ENCODE measurements around the gene CARF. TPM values are rescaled to one million over a fixed set of nuclear protein-coding genes. Genes with fewer than 3 reads are reported as not detected.

The CARF gene
- total and polyA plus RNA-seq, 2 donors (not counting 3 experiments of a cell fraction or from before 2014, with no cell fraction given): 1.0 to 3.7 TPM

GRCh38 chr2:202933958-202934357 lies 21.9 kb downstream of the CARF start:
- Histone ChIP-seq H3K4me3 (replicated peaks in 1 of 3; ENCODE audit: insufficient read depth in 1 of 3, low read depth in 1 of 3, low read length in 3 of 3) (no peak overlapping the region), H3K36me3 (ENCODE audit: control insufficient read depth in 2 of 2, extremely low read depth in 1 of 2, insufficient read depth in 2 of 2, low read length in 2 of 2) (no peaks in the 10 kb centered on the region), H2AFZ (ENCODE audit: low read depth, low read length) (no peak overlapping the region), H3K79me2 (ENCODE audit: control insufficient read depth, insufficient read depth, low read length) (no peaks in the 10 kb centered on the region), H3K4me1 (ENCODE audit: control insufficient read depth, extremely low read depth, insufficient read depth, low read length) (no peaks in the 10 kb centered on the region), H3K27me3 (ENCODE audit: control insufficient read depth in 2 of 2, insufficient read depth in 2 of 2, low read length in 2 of 2) (no peaks in the 10 kb centered on the region), H3K9ac (replicated peaks; ENCODE audit: extremely low read depth, insufficient read depth, low read length) (no peak overlapping the region), H3K4me2 (ENCODE audit: insufficient read depth, low read length) (no peak overlapping the region), H4K20me1 (replicated peaks; ENCODE audit: control insufficient read depth, extremely low read depth, insufficient read depth, low read length) (no peaks in the 10 kb centered on the region), H3K9me1 (replicated peaks; ENCODE audit: control insufficient read depth, extremely low read depth, insufficient read depth, low read length) (no peaks in the 10 kb centered on the region), H3K27ac (ENCODE audit: insufficient read depth, low read depth, low read length) (no peak overlapping the region), H3K9me3 (replicated peaks; ENCODE audit: control insufficient read depth, insufficient read depth, low read length) (no peaks in the 10 kb centered on the region)
- CTCF ChIA-PET: interaction anchor here (1.8 kb wide), 1 partner anchor 15 kb away, joined by 6 read pairs; no protein-coding TSS in a partner anchor
- FAIRE-seq (no peak), DNase-seq (ENCODE audit: low read depth, low spot score) (no peak)
- TF ChIP-seq FOS (IDR thresholded peaks at IDR 0.05; ENCODE audit: borderline replicate concordance, insufficient read depth, low read length) (no peak), POLR2A (IDR thresholded peaks at IDR 0.05; ENCODE audit: low read depth, low read length) (no peak), MYC (IDR thresholded peaks at IDR 0.05; ENCODE audit: low read depth, low read length) (no peak), JUN (IDR thresholded peaks at IDR 0.05; ENCODE audit: borderline replicate concordance, insufficient read depth, insufficient read length, low read depth) (no peak), GATA2 (IDR thresholded peaks at IDR 0.05; ENCODE audit: insufficient read depth, insufficient read length, low read depth, low read length) (no peak), POLR2AphosphoS5 (IDR thresholded peaks at IDR 0.05; ENCODE audit: insufficient read depth, low read depth, low read length) (no peak)
- TF ChIP-seq, protein P1, sequence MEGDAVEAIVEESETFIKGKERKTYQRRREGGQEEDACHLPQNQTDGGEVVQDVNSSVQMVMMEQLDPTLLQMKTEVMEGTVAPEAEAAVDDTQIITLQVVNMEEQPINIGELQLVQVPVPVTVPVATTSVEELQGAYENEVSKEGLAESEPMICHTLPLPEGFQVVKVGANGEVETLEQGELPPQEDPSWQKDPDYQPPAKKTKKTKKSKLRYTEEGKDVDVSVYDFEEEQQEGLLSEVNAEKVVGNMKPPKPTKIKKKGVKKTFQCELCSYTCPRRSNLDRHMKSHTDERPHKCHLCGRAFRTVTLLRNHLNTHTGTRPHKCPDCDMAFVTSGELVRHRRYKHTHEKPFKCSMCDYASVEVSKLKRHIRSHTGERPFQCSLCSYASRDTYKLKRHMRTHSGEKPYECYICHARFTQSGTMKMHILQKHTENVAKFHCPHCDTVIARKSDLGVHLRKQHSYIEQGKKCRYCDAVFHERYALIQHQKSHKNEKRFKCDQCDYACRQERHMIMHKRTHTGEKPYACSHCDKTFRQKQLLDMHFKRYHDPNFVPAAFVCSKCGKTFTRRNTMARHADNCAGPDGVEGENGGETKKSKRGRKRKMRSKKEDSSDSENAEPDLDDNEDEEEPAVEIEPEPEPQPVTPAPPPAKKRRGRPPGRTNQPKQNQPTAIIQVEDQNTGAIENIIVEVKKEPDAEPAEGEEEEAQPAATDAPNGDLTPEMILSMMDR (IDR thresholded peaks at IDR 0.05; ENCODE audit: extremely low read depth in 1 of 2, insufficient read depth in 1 of 2, low read depth in 1 of 2, low read length in 2 of 2): no peak
- no TSS peak for BruUV-seq (replicated peaks)
- POLR2A ChIA-PET: no interaction called here
- intact Hi-C loops (cut with micrococcal nuclease): no loop called here
- dilution Hi-C loops (cut with MboI; ENCODE audit: extremely low pct_ligation_motif_present, low sequenced_read_pairs): no loop called here

All from endothelial cell of umbilical vein (primary cell).